Measurements from ENCODE around the gene MSANTD3.
"Not testable (repeated sequence)": the region's sequence is repeated elsewhere in the genome, so short reads cannot be mapped to it uniquely, and the experiment has no call there.

The MSANTD3 gene

DNA sequence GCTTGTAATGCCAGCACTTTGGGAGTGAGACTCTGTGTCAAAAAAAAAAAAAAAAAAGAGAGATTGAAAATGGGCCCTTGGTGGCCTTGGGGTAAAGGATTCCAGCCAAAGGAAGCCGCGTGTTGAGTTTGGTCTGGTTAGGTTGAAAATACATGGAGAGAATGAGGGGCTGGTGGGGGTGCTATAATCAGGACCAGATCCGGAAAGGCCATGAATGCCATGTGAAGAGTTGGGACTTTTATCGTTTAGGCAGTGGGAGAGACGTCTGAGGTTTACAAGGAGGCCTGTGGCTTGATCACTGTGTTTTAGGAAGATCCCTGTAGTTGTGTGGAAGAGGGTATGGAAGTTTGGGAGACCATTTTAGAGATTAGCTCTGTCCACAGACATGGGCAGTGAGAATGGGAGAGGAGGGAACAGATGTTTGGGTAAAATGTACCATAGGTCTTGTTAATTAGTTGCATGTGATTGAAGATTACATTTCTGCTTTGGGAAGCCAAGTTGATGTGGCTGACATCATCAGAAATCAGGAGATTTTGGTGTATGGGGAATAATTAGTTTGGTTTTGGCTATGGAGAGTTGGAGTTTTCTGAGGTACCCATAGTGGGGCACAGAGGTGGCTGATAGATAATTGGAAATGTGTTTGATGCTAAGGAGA is 3.5 kb downstream of the MSANTD3 start:
- no peak for DNase-seq

DNA sequence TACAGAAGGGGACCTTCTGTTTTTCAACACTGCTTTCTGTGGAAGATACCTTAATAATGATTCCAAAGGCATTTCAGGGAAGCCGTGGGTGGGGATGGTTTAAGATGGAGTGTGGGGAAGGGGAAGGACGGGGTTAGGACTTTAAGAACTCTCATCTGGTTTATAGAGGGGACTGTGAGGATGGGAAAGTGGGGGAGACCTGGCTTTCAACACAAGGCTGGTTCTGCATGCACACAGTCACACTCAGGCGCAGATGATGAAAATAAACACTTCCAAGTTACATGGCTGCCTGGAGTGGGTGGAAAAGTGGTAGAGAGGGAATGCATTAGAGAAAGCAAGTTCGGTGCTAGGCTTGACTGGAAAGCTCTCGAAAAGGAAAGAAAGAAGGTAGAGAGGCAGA is 4.9 kb downstream of the MSANTD3 start:
- DNase-seq: no peak

DNA sequence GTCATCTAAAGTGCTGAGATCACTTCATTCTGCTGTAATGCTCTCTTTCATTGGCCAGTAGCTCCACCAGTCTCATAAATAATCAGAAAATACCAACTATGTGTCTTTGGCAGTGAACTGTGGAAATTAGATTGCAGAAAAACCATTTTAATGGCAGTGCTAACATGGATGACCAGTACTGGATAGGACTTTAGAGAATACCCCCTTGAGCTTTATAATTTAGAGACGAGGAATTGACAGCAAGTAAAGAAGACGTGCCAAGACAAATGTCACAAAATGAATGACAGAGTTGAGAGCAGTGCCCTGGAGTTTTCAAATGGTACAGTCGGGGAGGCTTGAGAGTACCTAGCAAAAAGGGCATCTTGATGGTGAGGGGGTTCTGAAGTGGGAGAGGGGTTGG is 5.8 kb downstream of the MSANTD3 start:
- DNase-seq: no peak

DNA sequence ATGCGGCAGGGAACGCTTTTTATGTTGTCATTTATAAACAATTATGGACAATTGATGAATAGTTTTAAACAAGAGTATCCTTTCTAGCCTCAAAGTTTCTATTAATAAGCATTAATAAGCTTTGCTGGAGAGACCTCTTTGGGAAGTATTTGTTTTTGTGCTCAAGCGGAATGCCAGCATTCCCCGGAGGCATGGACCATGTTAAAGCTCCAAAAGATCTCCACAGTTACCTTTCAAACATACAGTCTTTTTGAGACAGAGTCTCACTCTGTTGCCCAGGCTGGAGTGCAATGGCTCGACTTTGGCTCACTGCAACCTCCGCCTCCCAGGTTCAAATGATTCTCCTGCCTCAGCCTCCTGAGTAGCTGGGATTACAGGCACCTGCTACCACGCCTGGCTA is 9.6 kb downstream of the MSANTD3 start:
- DNase-seq: no peak

DNA sequence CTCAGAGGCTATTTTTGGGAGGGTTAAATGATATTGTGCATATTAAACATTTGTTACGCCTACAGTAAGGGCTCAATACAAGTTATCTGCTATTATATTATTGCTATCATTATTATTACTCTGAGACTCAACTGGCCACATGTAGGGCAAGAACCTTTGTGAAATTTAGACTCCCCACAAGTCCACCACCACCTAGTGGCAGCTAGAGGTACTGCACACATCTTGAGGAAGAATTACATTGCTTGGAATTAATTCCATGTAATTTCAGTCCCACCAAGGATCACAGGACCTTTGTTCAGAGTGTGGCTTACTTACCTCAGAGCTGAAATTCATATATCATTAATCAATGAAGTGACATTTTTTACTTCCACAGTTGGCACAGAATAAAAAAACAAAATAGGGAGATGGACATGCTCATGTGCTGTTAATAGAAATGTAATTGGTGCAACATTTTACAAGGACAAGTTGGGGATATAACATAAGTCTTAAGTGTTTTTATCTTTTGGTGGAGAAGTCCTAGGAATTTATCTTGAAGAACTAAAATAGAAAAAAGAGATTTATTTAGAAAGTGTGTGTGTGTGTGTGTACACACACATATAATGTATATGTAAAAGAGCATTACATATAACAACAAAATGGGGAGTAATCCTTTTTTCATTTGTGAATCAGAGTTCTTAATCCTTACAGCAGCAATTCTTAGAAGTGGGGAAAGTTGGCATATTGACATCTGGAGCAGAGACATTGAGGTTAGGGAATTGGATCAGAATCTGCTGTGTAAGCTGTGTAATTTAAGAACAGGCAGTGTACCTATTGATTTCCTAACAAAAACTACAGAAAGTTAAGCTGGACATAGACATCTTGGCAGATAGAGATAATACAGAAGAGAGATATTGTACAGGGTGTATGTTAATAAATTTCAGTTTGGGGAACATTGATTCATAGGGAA is 11.2 kb downstream of the MSANTD3 start:
- DNase-seq: peak; percentile 85

DNA sequence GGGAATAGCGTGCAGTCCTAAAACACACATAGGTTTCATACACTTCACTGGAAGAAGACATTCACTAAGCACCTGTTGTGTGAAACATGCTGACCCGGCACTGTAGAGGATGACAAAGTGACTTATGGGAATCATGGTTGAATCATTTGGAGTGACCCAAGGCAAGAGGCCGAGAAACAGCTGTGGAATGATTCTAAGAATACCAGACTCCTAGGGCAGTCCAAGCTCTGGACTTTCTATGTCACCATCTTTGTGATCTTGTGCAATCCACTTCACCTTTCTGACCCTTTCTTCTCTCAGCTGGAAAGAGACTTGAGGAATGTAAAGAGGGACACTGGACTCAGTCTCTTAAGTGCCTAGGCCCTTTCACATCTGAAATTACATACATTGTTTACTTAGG is 13.1 kb downstream of the MSANTD3 start:
- DNase-seq: no peak

DNA sequence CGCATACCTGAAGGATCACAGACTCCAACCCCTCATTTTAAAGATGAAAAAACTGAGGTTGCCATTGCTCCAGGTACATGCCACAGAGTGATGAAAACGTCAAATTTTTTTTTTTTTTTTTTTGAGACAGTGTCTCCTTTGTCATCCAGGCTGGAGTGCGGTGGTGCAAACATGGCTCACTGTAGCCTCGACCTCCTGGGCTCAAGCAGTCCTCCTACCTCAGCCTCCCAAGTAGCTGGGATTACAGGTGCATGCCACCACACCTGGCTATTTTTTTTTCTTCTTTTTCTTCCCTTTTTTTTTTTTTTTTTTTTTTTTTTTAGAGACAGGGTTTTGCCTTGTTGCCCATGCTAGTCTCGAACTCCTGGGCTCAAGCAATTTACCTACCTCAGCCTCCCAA is 13.5 kb downstream of the MSANTD3 start:
- not testable (repeated sequence) for DNase-seq

DNA sequence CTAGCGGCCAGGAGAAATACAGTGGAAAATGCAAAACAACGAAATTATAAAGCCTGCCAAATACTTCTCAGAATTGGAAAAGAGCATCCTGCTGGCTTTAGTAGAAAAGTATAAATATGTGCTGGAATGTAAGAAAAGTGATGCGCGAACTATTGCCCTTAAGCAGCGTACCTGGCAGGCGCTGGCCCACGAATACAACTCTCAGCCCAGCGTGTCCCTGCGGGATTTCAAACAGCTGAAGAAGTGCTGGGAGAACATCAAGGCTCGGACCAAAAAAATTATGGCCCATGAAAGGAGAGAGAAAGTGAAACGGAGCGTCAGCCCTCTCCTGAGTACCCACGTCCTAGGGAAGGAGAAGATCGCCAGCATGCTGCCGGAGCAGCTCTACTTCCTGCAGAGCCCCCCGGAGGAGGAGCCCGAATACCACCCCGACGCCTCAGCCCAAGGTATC is 15.0 kb downstream of the MSANTD3 start:
- no peak for DNase-seq

DNA sequence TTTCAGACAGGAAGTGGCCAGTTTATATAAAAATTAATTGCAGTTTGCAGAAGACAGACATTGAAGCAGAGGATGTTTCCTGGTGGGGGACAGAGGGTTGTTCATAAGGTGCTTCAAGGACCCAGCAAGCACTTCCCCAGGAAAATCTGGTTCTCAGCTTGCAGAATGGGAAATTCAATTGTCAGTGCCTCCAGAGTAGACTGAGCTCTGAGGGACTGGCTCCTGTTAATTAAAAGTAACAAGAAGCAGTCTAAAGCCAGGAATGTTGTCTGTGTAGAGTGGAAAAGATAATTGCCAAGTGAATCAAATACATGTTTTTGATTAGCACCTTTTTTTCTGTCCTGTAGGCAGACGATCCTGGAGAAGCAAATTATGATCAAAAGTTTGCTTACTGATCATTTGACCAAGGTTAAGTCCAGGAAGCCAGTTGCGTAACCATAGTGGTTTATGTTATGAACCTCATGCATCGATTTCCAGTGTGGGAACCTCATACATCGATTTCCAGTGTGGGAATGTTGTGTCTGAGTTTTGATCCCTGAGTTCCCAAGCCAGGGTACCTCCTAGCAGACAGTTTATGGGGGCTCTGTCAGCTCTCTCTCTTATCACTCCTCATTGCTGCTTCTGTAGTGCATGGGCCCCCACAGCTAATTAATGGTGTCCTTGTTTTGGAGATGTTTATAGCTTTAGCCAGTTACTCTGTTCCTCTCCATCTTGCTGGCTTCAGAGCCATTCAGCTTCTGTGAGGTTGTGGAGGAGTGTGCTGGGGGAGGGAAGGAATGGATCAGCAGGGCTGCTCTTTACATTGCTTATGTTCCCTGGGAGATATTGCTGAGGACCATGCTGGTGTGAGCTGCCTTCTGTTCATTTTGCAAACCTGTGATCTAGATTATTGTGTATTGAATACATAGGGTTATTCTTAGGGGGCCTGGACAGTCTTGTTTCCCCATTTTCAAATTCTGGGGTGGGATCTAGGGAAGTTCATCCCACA is 17.1 kb downstream of the MSANTD3 start:
- DNase-seq: peak; percentile 17

DNA sequence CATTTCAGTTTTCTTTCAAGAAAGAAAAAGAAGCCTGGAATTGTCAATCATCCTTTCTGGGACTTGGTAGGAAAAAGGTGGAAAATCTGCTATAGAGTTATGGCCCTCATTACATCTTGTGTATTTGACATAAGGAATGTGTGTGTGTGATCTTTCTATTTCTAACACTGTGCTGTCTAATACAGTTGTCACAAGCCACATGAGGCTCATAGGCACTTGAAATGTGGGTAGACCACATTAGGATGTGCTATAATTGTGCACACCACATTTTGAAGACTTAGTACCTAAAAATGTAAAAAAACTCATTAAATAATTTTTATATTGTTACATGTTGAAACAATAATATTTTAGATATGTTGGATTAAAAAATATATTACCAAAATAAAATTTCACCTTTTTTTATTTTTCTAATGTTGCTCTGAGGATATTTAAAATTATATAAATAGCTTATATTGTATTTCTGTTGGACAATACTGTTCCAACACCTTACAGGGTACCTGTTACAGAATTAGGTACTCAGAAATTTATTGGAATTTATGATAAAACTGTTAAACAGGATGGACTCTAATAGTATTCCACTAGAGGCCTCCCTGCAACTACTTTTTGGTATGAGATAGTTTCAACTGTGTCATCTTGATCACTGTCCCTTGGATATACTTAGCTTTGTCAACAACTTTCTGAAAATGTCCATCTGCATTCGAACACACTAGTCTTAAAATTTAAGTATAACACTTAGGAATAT is 18.4 kb downstream of the MSANTD3 start:
- DNase-seq: peak; percentile 37

DNA sequence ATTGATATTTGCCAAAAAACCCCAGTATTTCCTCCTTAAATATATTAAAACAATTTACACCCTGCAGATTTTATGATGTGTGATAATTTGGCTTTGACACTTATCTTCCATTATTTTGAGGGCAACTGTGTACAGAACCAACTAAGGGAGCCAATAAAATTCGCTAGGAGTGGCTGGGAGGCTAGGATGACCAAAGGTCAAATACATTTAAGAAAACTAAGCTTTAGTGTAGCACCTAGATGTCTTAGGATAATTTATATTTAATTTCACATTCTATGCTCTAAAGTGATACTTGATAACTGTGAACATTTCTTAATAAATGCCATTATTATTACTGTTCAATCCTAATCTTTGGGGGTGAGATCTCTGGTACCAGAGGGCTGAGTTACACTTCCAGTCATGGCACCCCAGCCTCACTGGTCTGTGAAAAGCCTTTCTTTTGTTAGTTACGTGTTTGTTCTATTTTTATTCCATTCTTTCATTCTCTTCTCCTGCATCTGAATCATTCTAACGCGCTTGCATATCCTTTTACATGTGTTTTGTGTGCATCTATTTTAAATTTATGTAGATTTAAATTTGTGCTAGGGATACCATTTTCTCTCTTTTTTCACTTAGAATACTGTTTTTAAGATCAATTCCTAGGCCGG is 19.1 kb downstream of the MSANTD3 start:
- DNase-seq: no peak

DNA sequence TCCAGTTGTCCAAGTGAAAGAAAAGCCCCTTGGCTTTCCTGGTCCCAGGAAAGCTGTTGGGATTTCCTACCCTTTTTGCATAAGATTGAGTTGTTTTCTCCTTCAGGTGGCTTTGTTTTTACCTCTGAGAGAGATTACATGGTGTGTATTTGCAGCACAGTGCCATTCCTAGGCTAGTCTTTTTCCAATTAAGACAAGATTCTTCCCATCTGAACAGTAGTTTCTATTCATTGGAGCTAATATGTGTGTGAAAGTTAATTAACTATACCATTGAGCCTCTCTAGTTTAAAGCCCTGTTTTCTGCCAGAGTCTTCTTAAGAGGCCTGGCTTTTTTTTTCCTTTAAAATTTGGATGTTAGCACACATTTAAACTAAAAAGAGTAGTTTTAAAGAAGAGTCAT is 20.1 kb downstream of the MSANTD3 start:
- DNase-seq: no peak

DNA sequence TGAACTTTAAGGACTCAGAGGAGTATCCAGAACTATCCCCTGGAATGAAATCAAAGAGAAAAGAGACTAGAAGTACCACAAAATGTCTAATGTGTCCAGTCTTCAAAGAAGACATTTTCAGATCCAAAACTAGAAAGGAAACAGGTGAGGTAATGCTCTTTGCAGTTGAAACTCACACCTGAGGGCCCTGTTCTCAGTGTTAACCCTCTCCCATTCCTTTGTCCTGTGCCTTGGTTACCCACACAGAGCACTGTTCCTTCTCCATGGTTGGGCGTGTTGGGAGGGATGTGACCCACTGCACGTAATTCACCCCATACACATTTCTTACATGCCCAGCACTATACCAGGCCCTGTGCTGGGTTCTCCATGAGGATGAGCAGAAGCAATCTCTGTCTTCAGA is 21.3 kb downstream of the MSANTD3 start:
- DNase-seq: no peak

DNA sequence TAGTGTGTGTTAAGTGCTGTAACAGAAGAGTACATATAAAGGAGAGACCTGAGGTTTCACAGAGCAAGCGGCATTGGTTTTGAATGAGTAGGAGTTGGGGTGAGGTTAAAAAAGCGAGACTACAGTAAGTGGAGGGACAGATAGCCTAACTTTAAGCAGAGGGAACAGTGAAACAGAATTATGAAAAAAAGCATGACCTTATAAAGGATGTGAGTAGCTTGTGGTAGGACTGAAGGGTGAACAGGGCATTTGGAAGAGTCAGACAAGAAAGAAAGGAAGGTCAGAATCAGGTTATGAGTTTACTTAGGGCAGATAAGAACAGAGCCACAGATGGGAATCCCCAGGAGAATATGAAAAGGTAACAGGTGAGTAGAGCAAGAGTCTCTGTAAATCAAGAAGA is 22.5 kb downstream of the MSANTD3 start:
- DNase-seq: no peak

DNA sequence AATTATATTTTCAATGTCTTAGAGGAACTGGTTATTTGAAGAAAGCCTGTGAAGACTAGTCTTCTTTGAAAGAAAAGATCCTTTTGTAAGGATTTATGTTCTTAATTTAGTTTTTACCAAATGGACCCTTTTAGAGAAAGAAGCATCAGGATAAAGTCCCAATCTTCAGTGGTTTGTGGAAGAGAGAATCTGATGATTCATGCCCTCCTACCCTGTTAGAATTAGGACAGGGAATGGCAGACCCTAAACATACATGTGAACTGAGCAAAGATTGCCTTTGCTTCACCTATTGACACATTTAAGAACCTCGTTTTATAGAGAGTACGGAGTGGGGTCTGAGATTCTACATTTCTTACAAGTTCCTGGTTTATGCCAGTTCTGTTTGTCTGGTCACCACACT is 26.0 kb downstream of the MSANTD3 start:
- DNase-seq: no peak

DNA sequence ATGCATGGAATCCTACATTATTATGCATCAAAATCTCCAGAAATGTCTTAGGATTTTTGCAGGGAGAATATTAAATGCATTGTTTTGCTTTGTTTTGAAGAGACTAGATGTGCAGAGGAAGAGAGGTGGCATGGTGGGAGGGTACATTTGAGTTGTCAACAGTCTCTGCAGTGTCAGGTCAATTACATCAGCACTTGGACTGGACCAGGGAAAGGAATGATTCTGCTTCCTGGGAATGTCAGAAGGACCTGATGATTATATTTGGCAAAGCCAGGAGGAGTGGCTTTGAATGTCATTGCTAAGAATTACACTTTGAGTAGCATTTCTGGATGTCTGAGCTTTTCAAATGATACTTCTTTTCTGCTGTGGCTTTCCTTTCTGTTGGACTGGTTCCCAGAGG is 28.5 kb downstream of the MSANTD3 start:
- DNase-seq: no peak

DNA sequence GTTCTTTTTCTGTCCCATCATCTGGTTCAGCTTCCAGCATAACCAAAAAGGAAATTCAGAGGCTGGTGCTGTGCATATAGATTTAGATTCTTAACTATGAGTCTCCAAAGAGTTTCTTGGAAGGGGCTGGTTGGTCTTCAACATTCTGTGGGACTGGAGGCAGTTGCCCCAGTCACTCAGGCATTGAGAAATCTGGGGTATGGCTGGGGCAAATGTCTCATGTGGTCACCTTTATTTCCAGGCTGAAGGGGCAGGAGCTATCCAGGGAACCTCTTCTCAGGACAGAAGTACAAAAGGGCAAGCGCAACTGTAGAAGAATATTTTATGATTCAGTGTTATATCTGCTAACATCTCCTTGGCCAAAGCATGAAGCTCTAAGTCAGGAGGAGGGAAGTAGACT is 30.6 kb downstream of the MSANTD3 start:
- no peak for DNase-seq

DNA sequence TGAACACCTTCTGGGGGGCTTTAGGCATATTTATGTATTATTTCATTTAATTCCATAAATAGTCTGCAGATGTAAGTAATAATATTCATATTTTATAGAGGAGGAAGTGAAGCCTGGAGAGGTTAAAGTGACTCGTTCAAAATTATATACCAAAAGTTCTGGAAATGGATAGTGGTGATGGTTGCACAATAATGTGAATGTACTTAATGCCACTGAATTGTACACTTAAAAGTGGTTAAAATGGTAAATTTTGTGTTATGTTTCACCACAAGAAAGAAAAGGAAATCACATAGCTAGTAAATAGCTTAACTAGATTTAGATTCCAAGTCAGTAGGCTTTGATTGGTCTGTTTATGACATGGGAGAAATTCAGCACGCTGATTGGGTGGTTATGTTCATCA is 33.0 kb downstream of the MSANTD3 start:
- no peak for DNase-seq

DNA sequence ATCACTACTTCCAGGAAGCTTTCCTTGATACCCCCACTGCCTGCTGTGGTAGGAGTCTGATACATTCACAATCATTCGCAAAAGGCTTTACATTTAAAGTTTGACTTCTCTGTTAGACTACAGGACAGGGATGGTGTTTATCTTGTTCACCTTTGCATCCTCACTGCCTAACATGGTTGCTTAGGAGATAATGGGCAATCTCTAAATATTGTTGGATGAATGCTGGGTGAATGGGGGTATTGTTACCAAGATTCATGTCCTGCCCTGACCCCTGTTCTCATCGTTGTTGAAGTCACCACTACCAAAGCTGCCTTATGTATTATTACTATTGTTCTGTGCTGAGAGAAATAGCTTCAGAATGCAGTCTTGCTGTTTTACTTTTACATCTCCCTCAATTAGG is 38.3 kb downstream of the MSANTD3 start:
- no peak for DNase-seq

DNA sequence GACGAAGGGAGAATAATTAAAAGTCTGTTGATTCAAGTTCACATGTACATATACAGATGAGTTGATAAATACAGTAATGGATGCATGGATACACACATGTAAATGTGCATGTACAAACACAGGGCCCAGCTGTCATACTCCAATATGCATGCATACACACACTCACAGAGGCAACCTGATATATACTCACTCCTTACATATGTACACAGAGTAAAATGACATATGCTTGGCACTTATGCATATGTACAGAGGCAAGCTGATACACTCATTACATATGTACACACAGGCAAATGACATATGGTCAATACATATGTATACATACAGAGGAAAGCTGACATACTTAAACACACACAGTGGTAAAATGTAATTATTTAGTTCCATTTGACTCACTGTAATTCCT is 38.8 kb downstream of the MSANTD3 start:
- no peak for DNase-seq

DNA sequence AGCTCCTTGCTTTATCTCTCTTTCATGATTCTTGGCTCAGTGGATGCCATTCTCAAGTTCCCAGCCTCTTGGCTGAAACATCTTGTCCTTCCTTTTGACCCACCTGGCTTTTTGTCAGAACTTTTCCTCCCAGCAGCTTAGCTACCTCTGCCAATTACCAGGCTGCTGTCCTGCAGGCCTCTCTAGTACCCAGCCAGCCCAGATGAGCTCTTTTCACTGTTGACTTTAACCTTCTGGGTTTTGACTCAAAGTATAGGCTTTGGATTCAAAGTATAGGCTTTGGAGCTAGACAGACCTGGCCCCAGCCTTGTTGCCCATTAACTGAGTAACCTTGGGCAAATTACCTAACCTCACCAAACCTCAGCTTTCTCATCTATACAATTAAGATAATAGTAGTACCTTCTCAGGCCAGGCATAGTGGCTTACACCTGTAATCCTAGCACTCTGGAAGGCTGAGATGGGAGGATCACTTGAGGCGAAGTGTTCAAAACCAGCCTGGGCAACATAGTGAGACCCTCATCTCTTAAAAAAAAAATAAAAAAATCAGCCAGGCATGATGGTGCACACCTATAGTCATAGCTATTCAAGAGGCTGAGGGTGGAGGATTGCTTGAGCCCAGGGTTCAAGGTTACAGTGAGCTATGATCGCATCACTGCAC is 39.4 kb downstream of the MSANTD3 start:
- DNase-seq: no peak
